Lung (tissue), 12 donors: ENCODE results near the gene PXMP4. TPM values are rescaled to one million over a fixed set of nuclear protein-coding genes. Genes with fewer than 3 reads are reported as not detected.
A peak's percentile ranks its signal among the peaks of the same experiment; 100 is the strongest.

Experiments used
- ATAC-seq: fragments of 200-7000 bp; cut with Tn5 transposase; one replicate; pipeline ENCODE4 v1.9.1; 2020; ENCODE audit warnings: moderate number of reproducible peaks; ENCODE audit not compliant: insufficient read depth, low FRiP score
- DNase-seq, 3 donors: peaks; one replicate each; pipeline ENCODE4 v3.0.0-alpha.2; 2013 to 2017
- H3K27ac ChIP-seq, 2 donors: one replicate each; pipeline ENCODE4 v1.5.1; 2013; ENCODE audit warnings: mild to moderate bottlenecking in 2 of 2, moderate library complexity in 2 of 2, control low read depth in 1 of 2, inconsistent platforms in 1 of 2, low read depth in 1 of 2, low read length in 1 of 2
- H3K27me3 ChIP-seq, 3 donors: one replicate each; pipeline ENCODE4 v1.5.1; 2013; ENCODE audit warnings: low read length in 2 of 3; ENCODE audit not compliant: control insufficient read depth in 3 of 3, insufficient read depth in 3 of 3
- H3K36me3 ChIP-seq, 4 donors: one replicate each; pipeline ENCODE4 v1.5.1; 2013; ENCODE audit warnings: low read length in 4 of 4, mild to moderate bottlenecking in 1 of 4, moderate library complexity in 1 of 4; ENCODE audit not compliant: control insufficient read depth in 4 of 4, insufficient read depth in 4 of 4
- H3K4me1 ChIP-seq, 5 donors: one replicate each; pipeline ENCODE4 v1.5.1; 2013; ENCODE audit warnings: low read length in 5 of 5, mild to moderate bottlenecking in 2 of 5, moderate library complexity in 1 of 5; ENCODE audit not compliant: control insufficient read depth in 5 of 5, insufficient read depth in 5 of 5
- H3K4me3 ChIP-seq: one replicate; pipeline ENCODE4 v1.5.1; 2013; ENCODE audit warnings: mild to moderate bottlenecking, control low read depth, moderate library complexity
- H3K9ac ChIP-seq, 2 donors: one replicate each; pipeline ENCODE4 v1.5.1; 2013; ENCODE audit warnings: low read length in 2 of 2, control low read depth in 1 of 2; ENCODE audit not compliant: insufficient read depth in 1 of 2
- H3K9me3 ChIP-seq, 4 donors: one replicate each; pipeline ENCODE4 v1.5.1; 2013; ENCODE audit warnings: low read length in 3 of 4, mild to moderate bottlenecking in 1 of 4, moderate library complexity in 1 of 4; ENCODE audit not compliant: control insufficient read depth in 4 of 4, insufficient read depth in 3 of 4
- WGBS, 2 donors: extraction: QIAGEN DNeasy Blood & Tissue Kit; methylation state at CpG; one replicate each; pipeline ENCODE4 v1.1.7; 2013; 5-methylcytosine and 5-hydroxymethylcytosine counted together
- polyA plus RNA-seq, 2 donors: library from polyadenylated mRNA; stranded (reverse); fragments of 200-250 nt; gene quantifications; one replicate each; pipeline ENCODE4 v1.2.1, GENCODE V29; 2013
- total RNA-seq, 2 donors: library from RNA; depleted of rRNA in 1 of 2; stranded (reverse); fragments of >200 nt in 1 of 2; gene quantifications; one replicate each; pipeline ENCODE4 v1.2.1, GENCODE V29; 2014 to 2021
- TF ChIP-seq, protein P1 (sequence below): IDR thresholded peaks from 2 replicates; pipeline ENCODE4 v1.5.1; 2012; ENCODE audit warnings: mild to moderate bottlenecking; ENCODE audit errors: control extremely low read depth, extremely low read depth
- donor health status: control.
- donor health status: control.
- donor health status: Bipolar disorder and iron deficiency.
- donor health status: healthy.
- donor health status: DM: yes; HTN: yes; CAD: no.

PXMP4 gene
- total and polyA plus RNA-seq, 4 donors, result 10.2 to 36.8 (median 26.8) TPM

DNA sequence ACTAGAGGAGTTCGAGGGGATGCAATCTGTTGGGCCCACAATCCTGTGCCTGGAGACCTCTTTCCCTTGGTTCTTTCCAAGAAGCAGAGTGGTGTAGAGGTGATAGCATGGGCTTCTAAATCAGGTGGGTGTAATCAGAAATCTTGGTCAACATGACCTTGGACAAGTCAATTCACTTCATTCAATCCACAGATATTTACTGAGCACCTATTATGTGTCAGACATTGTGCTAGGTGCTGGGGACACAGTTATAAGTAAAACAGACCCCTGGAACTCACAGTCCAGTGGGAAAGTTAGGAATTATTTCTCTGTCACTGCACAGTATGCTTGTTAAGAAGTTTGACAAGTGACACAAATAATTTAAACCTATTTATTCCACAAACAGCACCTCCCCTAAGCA is 30.6 kb downstream of the PXMP4 start:
- ATAC-seq (no peak), DNase-seq (no peak)
- 95 to 98% methylated on average over 1 of the region's 1 CpG for WGBS, 2 donors
- no peak overlapping the region for H3K27ac ChIP-seq
- H3K9me3 ChIP-seq, result no peaks in the 10 kb centered on the region
- H3K36me3 ChIP-seq, result no peaks in the 10 kb centered on the region
- TF ChIP-seq, protein P1, sequence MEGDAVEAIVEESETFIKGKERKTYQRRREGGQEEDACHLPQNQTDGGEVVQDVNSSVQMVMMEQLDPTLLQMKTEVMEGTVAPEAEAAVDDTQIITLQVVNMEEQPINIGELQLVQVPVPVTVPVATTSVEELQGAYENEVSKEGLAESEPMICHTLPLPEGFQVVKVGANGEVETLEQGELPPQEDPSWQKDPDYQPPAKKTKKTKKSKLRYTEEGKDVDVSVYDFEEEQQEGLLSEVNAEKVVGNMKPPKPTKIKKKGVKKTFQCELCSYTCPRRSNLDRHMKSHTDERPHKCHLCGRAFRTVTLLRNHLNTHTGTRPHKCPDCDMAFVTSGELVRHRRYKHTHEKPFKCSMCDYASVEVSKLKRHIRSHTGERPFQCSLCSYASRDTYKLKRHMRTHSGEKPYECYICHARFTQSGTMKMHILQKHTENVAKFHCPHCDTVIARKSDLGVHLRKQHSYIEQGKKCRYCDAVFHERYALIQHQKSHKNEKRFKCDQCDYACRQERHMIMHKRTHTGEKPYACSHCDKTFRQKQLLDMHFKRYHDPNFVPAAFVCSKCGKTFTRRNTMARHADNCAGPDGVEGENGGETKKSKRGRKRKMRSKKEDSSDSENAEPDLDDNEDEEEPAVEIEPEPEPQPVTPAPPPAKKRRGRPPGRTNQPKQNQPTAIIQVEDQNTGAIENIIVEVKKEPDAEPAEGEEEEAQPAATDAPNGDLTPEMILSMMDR, result no peak
- no peak overlapping the region for H3K9ac ChIP-seq
- H3K4me3 ChIP-seq, result no peak overlapping the region
- H3K27me3 ChIP-seq, result no peaks in the 10 kb centered on the region
- H3K4me1 ChIP-seq, result peaks cover 0 to 30% (median 19%) of the 10 kb centered on the region in 5 donors

DNA sequence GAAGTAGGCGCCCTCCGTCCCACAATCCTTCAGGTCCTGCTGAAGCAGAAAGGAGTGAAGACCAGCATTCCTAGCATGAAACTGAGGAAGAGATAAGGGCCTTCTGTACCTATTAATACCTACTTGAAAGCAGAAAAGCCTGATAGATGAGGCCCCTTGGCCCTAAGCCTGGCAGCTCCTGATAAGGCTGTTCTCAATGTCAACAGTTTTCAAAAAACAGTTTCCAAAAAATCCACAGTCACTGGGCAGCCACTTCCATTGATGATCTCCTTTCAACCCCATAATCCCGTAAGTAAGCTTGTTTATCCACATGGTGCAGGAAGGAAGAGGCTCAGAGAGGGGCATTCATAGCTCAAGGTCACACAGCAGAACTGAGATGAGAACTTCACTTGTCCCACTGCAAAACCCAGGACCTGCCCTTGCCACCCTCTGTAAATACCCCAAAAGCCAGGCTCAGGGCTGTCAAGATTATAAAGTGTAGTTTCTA is 31.1 kb downstream of the PXMP4 start:
- DNase-seq (peak in 2 of 3 donors; percentile 37 to 67), ATAC-seq (no peak)
- Histone ChIP-seq H3K4me1 (peaks cover 0 to 27% (median 21%) of the 10 kb centered on the region in 5 donors), H3K36me3 (no peaks in the 10 kb centered on the region), H3K27me3 (no peaks in the 10 kb centered on the region), H3K9ac (no peak overlapping the region), H3K9me3 (no peaks in the 10 kb centered on the region), H3K27ac (peak overlapping the region in 1 of 2 donors; percentile 24), H3K4me3 (no peak overlapping the region)
- TF ChIP-seq, protein P1, result no peak
- WGBS, 2 donors, result 62 to 94% methylated on average over 3 of the region's 3 CpGs

DNA sequence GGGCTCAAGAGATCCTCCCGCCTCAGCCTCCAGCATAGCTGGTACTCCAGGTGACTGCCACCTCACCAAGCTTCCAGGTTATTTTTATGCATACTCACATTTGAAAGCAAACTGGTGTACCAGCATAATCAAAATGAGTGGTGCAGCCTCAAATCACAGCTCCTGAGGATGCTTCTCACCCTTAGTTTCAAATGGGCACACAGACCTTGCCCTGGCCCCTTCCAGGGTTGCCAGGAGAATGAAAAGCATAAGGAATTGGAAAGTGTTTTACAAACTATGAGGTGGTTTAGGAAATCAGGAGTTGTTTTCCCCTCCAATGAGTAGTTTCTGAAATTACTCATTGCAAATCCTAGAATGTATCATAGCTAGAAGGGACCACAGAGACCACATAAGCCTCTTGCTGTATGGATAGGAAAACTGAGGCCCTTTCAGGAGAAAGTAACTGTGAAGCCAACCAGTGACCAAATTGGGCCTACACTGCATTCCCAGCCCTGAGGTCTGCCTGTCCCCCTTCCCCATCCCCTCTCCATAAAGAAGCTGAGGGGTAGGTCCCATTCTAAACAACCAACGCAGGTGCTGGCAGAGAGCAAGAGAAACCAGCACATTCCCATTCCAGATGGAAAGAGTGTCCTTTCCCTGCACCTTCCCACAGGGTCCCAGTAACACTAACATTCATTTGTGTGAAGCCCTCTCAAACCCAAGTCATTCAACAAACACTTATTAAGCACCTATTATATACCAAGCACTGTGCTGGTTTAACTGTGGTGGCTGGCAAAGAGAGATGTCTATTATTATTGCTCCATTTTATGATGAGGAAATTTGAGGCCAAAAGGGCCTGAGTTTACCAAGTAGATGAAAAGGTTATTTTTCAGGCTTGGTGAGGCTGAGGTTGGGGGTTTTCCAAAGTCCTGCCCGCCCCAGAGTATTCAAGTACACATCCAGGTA is 31.8 kb downstream of the PXMP4 start:
- WGBS, 2 donors, result 79 to 98% methylated on average over 3 of the region's 3 CpGs
- Histone ChIP-seq H3K4me3 (no peak overlapping the region), H3K27me3 (no peaks in the 10 kb centered on the region), H3K4me1 (peaks cover 0 to 25% (median 18%) of the 10 kb centered on the region in 5 donors), H3K36me3 (no peaks in the 10 kb centered on the region), H3K27ac (peak overlapping the region in 1 of 2 donors; percentile 35), H3K9me3 (no peaks in the 10 kb centered on the region), H3K9ac (no peak overlapping the region)
- ATAC-seq (no peak), DNase-seq (no peak)
- TF ChIP-seq, protein P1, result no peak
